PC-3 (cell line): ENCODE measurements around the gene UBE3A. TPM values are rescaled to one million over a fixed set of nuclear protein-coding genes. Genes with fewer than 3 reads are reported as not detected.

Source experiments
- ATAC-seq: fragments of 200-7000 bp; cut with Tn5 transposase; 2 replicates; pipeline ENCODE4 v1.9.1; 2020; ENCODE audit warnings: mild to moderate bottlenecking, moderate library complexity
- BruUV-seq: library from RNA; stranded (reverse); fragments of 400-500 nt; replicated peaks from 2 replicates; lab custom pipeline; 2021; lab: Mats Ljungman, UMichigan
- CTCF ChIA-PET: fragments of 300-600 bp; sonication (Branson Sonifier 250); formaldehyde crosslinking; loops from one replicate; lab custom pipeline; 2022; ENCODE audit warnings: antibody characterized with exemption; lab: Charles Lee
- POLR2A ChIA-PET: fragments of 300-600 bp; sonication (Branson Sonifier 250); formaldehyde crosslinking; loops from one replicate; lab custom pipeline; 2022; ENCODE audit warnings: antibody characterized with exemption; ENCODE audit not compliant: unreplicated experiment; lab: Charles Lee
- DNase-seq: peaks from one replicate; pipeline ENCODE4 v3.0.0-alpha.2; 2015
- H2AFZ ChIP-seq: fragments of 300-600 bp; sonication (generic); 2 replicates; pipeline ENCODE4 v1.6.0; 2016; ENCODE audit warnings: antibody characterized with exemption, low read length
- H3F3A ChIP-seq: fragments of 300-600 bp; sonication (generic); one replicate; pipeline ENCODE4 v1.6.0; 2017; ENCODE audit warnings: antibody characterized with exemption, low read length, control low read depth, mild to moderate bottlenecking; ENCODE audit not compliant: unreplicated experiment
- H3K27ac ChIP-seq: fragments of 300-600 bp; sonication (generic); 2 replicates; pipeline ENCODE4 v1.5.1; 2016; ENCODE audit warnings: mild to moderate bottlenecking, low read length
- H3K27me3 ChIP-seq: fragments of 300-600 bp; sonication (generic); 2 replicates; pipeline ENCODE4 v1.6.1; 2016; ENCODE audit warnings: low read length, mixed read lengths
- H3K36me3 ChIP-seq: fragments of 300-600 bp; sonication (generic); 2 replicates; pipeline ENCODE4 v1.6.1; 2016; ENCODE audit warnings: low read depth, mixed run types, low read length, mixed read lengths
- H3K4me1 ChIP-seq: fragments of 300-600 bp; sonication (generic); 2 replicates; pipeline ENCODE4 v1.5.1; 2016; ENCODE audit warnings: low read length; ENCODE audit not compliant: insufficient read depth
- H3K4me2 ChIP-seq: fragments of 300-600 bp; sonication (generic); 2 replicates; pipeline ENCODE4 v1.6.0; 2016; ENCODE audit warnings: low read length
- H3K4me3 ChIP-seq: fragments of 300-600 bp; sonication (generic); 2 replicates; pipeline ENCODE4 v1.5.1; 2016; ENCODE audit warnings: mild to moderate bottlenecking, low read length, mixed read lengths
- H3K79me2 ChIP-seq: fragments of 300-600 bp; sonication (generic); 2 replicates; pipeline ENCODE4 v1.6.1; 2017; ENCODE audit warnings: low read length, mixed read lengths
- H3K9ac ChIP-seq: fragments of 300-600 bp; sonication (generic); 2 replicates; pipeline ENCODE4 v1.6.0; 2016; ENCODE audit warnings: mild to moderate bottlenecking, low read length
- H3K9me2 ChIP-seq: fragments of 300-600 bp; sonication (generic); replicated peaks from 2 replicates; pipeline ENCODE4 v1.6.1; 2016; ENCODE audit warnings: mixed run types, low read length, mixed read lengths
- H3K9me3 ChIP-seq: fragments of 300-600 bp; sonication (generic); 2 replicates; pipeline ENCODE4 v1.6.1; 2016; ENCODE audit warnings: low read length, mixed read lengths
- H4K20me1 ChIP-seq: fragments of 300-600 bp; sonication (generic); 2 replicates; pipeline ENCODE4 v1.6.1; 2016; ENCODE audit warnings: low read length, mixed read lengths
- EZH2 ChIP-seq: fragments of 300-600 bp; sonication (generic); IDR thresholded peaks from one replicate; pipeline ENCODE4 v1.6.1; 2017; ENCODE audit warnings: antibody characterized with exemption, mild to moderate bottlenecking, low read length; ENCODE audit not compliant: unreplicated experiment
- EZH2phosphoT487 ChIP-seq: fragments of 300-600 bp; sonication (generic); IDR thresholded peaks from 2 replicates; pipeline ENCODE4 v1.6.1; 2018; ENCODE audit warnings: mild to moderate bottlenecking, antibody characterized with exemption, low read length, borderline replicate concordance
- intact Hi-C: fragments of 100-400 bp; cut with micrococcal nuclease; formaldehyde crosslinking; loops from 2 replicates; pipeline ENCODE4 v1.9.0; 2023
- total RNA-seq: library from RNA; depleted of rRNA; stranded (reverse); fragments of >200 nt; gene quantifications from 2 replicates; pipeline ENCODE4 v1.2.3, GENCODE V29; 2014
- TF ChIP-seq, protein P1 (sequence below): fragments of 300-600 bp; sonication (generic); conservative IDR thresholded peaks from 2 replicates; pipeline ENCODE4 v1.5.1; 2017; ENCODE audit warnings: antibody characterized with exemption, low read depth, mild to moderate bottlenecking, low read length

Gene UBE3A
- total RNA-seq, 1 experiment from 2014 or later, result 59.5 TPM

DNA sequence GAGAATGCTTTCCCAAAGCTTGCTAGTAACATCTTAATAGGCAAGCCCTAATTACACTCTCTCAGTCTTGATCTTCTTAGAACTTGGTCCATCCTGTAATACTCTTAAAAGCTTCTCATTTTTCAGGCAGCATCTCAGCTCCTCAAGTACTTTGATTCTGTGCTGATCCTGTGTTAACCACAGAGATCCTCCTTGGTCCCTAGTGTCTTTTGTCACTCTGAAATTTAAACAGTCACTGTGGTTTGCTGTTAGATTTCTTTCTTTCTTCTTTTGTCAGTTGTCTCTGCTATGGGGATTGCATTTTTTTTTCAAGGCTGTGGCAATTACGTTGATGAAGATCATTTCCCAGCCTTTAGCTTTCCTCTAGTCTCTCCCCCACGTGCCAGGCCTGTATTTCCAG, 26.0 kb upstream of the UBE3A start:
- Histone ChIP-seq H3K27ac (no peak overlapping the region), H3K4me1 (peaks cover 6% of the 10 kb centered on the region; the same call in 1 of the 2 replicates), H3K9me2 (no peaks in the 10 kb centered on the region), H3K36me3 (no peaks in the 10 kb centered on the region), H3K9me3 (peaks cover 4% of the 10 kb centered on the region; the same call in 1 of the 2 replicates), H3F3A (no peaks in the 10 kb centered on the region), H3K4me3 (no peak overlapping the region), H3K27me3 (no peaks in the 10 kb centered on the region), H3K9ac (no peak overlapping the region), H2AFZ (no peak overlapping the region), H3K4me2 (no peak overlapping the region), H3K79me2 (no peaks in the 10 kb centered on the region), H4K20me1 (no peaks in the 10 kb centered on the region)
- ATAC-seq (no peak), DNase-seq (no peak)
- TF ChIP-seq EZH2 (no peak), EZH2phosphoT487 (no peak)
- TF ChIP-seq, protein P1, sequence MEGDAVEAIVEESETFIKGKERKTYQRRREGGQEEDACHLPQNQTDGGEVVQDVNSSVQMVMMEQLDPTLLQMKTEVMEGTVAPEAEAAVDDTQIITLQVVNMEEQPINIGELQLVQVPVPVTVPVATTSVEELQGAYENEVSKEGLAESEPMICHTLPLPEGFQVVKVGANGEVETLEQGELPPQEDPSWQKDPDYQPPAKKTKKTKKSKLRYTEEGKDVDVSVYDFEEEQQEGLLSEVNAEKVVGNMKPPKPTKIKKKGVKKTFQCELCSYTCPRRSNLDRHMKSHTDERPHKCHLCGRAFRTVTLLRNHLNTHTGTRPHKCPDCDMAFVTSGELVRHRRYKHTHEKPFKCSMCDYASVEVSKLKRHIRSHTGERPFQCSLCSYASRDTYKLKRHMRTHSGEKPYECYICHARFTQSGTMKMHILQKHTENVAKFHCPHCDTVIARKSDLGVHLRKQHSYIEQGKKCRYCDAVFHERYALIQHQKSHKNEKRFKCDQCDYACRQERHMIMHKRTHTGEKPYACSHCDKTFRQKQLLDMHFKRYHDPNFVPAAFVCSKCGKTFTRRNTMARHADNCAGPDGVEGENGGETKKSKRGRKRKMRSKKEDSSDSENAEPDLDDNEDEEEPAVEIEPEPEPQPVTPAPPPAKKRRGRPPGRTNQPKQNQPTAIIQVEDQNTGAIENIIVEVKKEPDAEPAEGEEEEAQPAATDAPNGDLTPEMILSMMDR, result no peak
- BruUV-seq, result no TSS peak
- ChIA-PET CTCF (no interaction called here), POLR2A (interaction anchor here (0.6 kb wide), 1 partner anchor 25 kb away, joined by 4 read pairs; no protein-coding TSS in a partner anchor)
- intact Hi-C loops, result no loop called here

DNA sequence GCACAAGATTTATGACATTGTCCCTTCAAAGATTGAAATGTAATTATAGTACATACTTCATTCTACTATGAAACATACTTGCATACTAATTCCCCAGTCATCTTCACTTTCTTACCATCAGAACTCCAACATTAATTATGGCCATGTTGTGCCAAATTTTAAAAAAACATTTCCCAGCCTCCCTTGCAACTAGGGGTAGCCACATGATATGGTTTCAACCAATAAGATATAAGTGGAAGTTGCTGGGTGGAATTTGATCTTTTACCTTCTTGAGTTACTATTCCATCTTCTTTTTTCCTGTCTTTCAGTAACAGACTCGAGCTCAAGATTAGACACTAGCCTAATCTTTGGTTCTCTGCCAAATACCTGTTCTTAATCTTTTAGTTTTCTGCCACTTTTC, 25.6 kb upstream of the UBE3A start:
- no peaks in the 10 kb centered on the region for H3K79me2 ChIP-seq
- POLR2A ChIA-PET, result interaction anchor here (0.6 kb wide), 1 partner anchor 25 kb away, joined by 4 read pairs; no protein-coding TSS in a partner anchor
- DNase-seq, result no peak
- CTCF ChIA-PET, result no interaction called here
- no peaks in the 10 kb centered on the region for H3F3A ChIP-seq
- no peak for ATAC-seq
- no TSS peak for BruUV-seq
- H3K4me3 ChIP-seq, result no peak overlapping the region
- H3K36me3 ChIP-seq, result no peaks in the 10 kb centered on the region
- no peaks in the 10 kb centered on the region for H3K9me2 ChIP-seq
- H3K27me3 ChIP-seq, result no peaks in the 10 kb centered on the region
- intact Hi-C loops, result no loop called here
- peaks cover 4% of the 10 kb centered on the region; the same call in 1 of the 2 replicates for H3K9me3 ChIP-seq
- H3K4me2 ChIP-seq, result no peak overlapping the region
- H3K4me1 ChIP-seq, result peaks cover 5% of the 10 kb centered on the region; the same call in 1 of the 2 replicates
- TF ChIP-seq, protein P1, result no peak
- TF ChIP-seq EZH2, result no peak
- no peak for TF ChIP-seq EZH2phosphoT487
- no peak overlapping the region for H2AFZ ChIP-seq
- no peak overlapping the region for H3K27ac ChIP-seq
- no peak overlapping the region for H3K9ac ChIP-seq
- no peaks in the 10 kb centered on the region for H4K20me1 ChIP-seq

- Histone ChIP-seq H2AFZ (no peak overlapping the region), H4K20me1 (no peaks in the 10 kb centered on the region), H3K36me3 (no peaks in the 10 kb centered on the region), H3K4me1 (no peaks in the 10 kb centered on the region), H3K27ac (no peak overlapping the region), H3K27me3 (no peaks in the 10 kb centered on the region), H3K4me3 (0 out of 2 replicates have a peak overlapping the region, but pooled peaks have one; percentile 29), H3K4me2 (peak overlapping the region; percentile 52), H3K79me2 (no peaks in the 10 kb centered on the region), H3K9me2 (no peaks in the 10 kb centered on the region), H3K9me3 (peaks cover 4% of the 10 kb centered on the region; the same call in 1 of the 2 replicates), H3F3A (no peaks in the 10 kb centered on the region), H3K9ac (no peak overlapping the region)
- BruUV-seq, result no TSS peak
- ATAC-seq, result no peak
- no peak for DNase-seq
- no peak for TF ChIP-seq EZH2phosphoT487
- TF ChIP-seq EZH2, result no peak
- TF ChIP-seq, protein P1, result no peak
- intact Hi-C loops, result no loop called here
- POLR2A ChIA-PET, result no interaction called here
- CTCF ChIA-PET, result no interaction called here
Observed at GRCh38 chr15:25456196-25456595, 17.4 kb upstream of the UBE3A start.
